Brain microvascular endothelial cell (primary cell): Measurements from ENCODE around the gene RCL1.

ENCODE experiments used
- DNase-seq: peaks from one replicate; pipeline ENCODE4 v3.0.0-alpha.2; 2020
- H3K27ac ChIP-seq: fragments of 250-450 bp; sonication (Bioruptor Pico); 2 replicates; pipeline ENCODE4 v1.5.1; 2020; ENCODE audit warnings: mild to moderate bottlenecking, moderate library complexity
- H3K27me3 ChIP-seq: fragments of 250-450 bp; sonication (Bioruptor Pico); replicated peaks from 2 replicates; pipeline ENCODE4 v1.5.1; 2020; ENCODE audit warnings: mild to moderate bottlenecking
- H3K36me3 ChIP-seq: fragments of 250-450 bp; sonication (Bioruptor Pico); replicated peaks from 2 replicates; pipeline ENCODE4 v1.5.1; 2020; ENCODE audit warnings: mild to moderate bottlenecking
- H3K4me3 ChIP-seq: 2 replicates; pipeline ENCODE4 v1.5.1; 2011; ENCODE audit warnings: low read depth, mild to moderate bottlenecking, control low read depth, low read length, moderate library complexity
- in situ Hi-C: cut with HindIII; loops from 2 replicates; pipeline ENCODE4 v1.10.0; 2017; ENCODE audit warnings: low sequenced_read_pairs, low pct_ligation_motif_present
- TF ChIP-seq, protein P1 (sequence below): IDR thresholded peaks from 2 replicates; pipeline ENCODE4 v1.5.1; 2011; ENCODE audit warnings: low read depth, mild to moderate bottlenecking, moderate library complexity, low read length, control low read depth, inconsistent platforms; ENCODE audit errors: missing control alignments

RCL1 gene

DNA sequence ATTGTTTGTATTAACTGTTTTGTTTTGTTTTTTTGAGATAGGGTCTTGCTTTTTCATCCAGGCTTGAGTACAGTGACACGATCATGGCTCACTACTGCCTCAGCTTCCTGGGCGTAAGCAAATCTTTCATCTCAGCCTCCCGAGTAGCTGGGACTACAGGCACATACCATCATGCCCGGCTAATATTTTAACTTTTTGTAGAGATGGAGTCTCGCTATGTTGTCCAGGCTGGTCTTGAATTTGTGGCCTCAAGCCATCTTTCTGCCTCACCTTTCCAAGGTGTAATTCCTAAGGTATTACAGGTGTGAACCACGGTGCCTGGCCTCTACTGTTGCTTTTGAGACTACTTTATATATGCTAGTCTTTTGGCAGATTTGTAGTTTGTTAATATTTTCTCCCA is 8.4 kb downstream of the RCL1 start:
- no peaks in the 10 kb centered on the region for H3K36me3 ChIP-seq
- no peaks in the 10 kb centered on the region for H3K27me3 ChIP-seq
- in situ Hi-C loops = no loop called here
- DNase-seq = no peak
- TF ChIP-seq, protein P1, sequence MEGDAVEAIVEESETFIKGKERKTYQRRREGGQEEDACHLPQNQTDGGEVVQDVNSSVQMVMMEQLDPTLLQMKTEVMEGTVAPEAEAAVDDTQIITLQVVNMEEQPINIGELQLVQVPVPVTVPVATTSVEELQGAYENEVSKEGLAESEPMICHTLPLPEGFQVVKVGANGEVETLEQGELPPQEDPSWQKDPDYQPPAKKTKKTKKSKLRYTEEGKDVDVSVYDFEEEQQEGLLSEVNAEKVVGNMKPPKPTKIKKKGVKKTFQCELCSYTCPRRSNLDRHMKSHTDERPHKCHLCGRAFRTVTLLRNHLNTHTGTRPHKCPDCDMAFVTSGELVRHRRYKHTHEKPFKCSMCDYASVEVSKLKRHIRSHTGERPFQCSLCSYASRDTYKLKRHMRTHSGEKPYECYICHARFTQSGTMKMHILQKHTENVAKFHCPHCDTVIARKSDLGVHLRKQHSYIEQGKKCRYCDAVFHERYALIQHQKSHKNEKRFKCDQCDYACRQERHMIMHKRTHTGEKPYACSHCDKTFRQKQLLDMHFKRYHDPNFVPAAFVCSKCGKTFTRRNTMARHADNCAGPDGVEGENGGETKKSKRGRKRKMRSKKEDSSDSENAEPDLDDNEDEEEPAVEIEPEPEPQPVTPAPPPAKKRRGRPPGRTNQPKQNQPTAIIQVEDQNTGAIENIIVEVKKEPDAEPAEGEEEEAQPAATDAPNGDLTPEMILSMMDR = no peak
- H3K27ac ChIP-seq = no peak overlapping the region
- no peak overlapping the region for H3K4me3 ChIP-seq

DNA sequence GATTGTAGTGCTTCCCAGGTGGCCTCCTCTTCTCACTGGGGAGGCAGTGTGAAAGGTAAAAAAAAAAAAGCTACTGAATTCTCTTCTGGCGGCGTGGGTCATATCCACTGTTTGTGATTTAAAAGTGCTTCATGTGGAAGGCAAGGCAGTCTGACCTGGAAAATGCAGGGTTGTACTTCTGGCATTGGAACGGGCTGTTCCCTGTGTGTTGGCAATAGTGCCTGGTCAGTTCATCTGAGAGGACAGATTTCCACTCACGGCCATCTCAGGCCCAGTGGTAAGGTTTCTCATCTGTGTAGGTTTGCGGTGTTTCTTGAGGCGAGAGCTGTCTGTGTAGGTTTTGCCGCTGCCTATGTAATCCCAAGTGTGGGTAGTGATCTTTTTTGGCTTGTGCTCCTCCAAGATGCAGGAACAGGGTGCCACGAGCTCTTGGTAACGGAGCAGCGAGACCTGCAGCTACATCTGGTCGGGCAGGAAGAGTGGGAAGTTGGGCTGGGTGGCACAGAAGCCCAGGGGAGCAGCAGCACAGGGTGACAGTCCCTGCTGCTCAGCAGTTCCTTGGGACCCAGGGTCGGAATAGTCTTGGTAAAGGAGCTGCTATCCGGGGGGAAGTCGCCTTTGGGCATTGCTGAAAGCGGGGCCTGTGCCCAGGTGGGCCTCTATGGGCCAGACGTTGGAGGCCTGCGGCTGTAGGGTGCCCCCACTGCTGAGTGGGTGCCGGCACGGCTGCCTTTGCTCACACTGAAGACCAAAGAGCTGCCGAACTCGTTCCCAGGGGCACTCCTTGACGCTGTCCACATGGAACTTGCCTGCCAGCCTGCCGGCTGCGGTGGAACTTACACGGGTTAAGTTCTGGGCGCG is 11.2 kb downstream of the RCL1 start:
- in situ Hi-C loops = no loop called here
- no peak overlapping the region for H3K27ac ChIP-seq
- TF ChIP-seq, protein P1 = no peak
- no peaks in the 10 kb centered on the region for H3K27me3 ChIP-seq
- no peak for DNase-seq
- H3K4me3 ChIP-seq = no peak overlapping the region
- H3K36me3 ChIP-seq = no peaks in the 10 kb centered on the region

DNA sequence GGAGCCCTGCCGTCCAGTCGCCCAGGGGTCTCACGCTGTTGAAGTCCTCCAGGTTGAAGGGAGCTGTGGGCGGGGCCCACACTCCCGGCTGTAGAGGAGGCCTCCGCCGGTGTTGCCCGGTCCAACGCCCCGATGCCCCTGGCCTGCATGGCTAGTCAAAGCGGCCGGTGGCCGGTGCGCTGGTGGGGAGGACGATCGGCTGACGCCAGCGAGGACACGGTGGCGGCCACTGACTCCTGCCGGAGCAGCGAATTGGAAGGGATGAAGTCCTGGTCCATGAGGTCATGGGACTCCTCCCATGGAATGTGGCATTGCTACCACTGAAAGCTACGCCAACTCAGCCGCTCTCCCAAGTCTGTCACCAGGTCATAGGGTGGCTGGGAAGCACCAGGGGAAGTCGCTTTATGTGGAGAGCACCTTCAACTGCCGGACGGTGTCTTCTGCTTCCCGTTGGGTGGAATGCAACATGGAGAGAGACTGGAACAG is 11.8 kb downstream of the RCL1 start:
- H3K27me3 ChIP-seq = no peaks in the 10 kb centered on the region
- H3K36me3 ChIP-seq = no peaks in the 10 kb centered on the region
- no peak overlapping the region for H3K4me3 ChIP-seq
- TF ChIP-seq, protein P1 = no peak
- in situ Hi-C loops = no loop called here
- no peak overlapping the region for H3K27ac ChIP-seq
- DNase-seq = no peak

DNA sequence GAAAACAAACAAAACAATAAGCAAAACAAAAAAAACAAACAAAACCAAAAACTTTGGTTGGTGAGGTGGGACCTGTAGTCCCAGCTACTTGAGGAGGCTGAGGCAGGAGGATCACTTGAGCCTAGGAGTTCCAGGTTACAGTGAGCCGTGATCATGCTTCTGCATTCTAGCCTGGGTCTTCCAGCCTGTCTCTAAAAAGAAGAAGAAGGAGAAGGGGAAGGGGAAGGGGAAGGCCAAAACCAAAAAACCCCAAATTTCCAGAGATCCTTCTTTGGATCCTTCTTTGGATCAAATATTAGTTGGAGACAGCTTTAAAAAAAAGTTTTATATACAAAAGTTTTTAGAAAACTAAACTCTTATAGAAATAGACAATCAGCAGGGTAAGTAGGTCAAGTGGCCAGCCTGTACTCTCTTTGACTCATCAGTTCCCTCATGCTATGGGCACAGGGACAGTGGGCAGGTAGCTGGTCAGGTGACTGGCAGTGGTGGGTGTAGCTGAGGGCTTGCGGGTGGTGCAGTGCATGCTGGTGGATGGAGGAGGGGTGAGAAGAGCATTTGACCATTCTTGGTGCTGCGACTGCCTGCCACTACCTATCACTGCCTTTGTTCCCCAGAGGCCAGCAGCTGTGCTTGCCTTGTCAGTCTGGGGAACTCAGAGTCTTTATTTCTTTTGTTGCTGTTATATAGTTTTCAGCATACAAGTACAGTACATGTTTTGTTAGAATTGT is 12.6 kb downstream of the RCL1 start:
- TF ChIP-seq, protein P1 = no peak
- no peak overlapping the region for H3K27ac ChIP-seq
- DNase-seq = no peak

DNA sequence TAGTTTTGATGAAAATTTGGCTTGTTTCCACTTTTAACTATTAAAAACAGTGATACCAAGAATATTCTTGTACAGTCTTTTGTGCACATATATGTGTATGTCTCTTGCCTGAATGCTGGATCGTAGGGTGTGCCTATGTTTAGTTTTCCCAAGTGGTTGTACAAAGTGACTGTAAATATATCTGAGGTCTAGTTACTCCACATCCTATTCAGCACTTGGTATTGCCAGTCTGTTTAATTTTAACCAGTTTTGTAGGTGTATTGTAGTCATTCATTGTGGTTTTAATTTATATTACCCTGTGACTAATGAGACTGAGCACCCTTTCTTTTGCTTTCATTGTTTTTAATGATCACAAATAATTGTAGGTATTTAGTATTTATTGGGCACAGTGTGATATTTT is 17.8 kb downstream of the RCL1 start:
- Histone ChIP-seq H3K4me3 (no peak overlapping the region), H3K36me3 (no peaks in the 10 kb centered on the region), H3K27me3 (no peaks in the 10 kb centered on the region), H3K27ac (no peak overlapping the region)
- TF ChIP-seq, protein P1 = no peak
- DNase-seq = no peak
- in situ Hi-C loops = no loop called here

More for the DNA sequence above, 12.6 kb downstream of the RCL1 start:
- Histone ChIP-seq H3K27me3 (no peaks in the 10 kb centered on the region), H3K4me3 (no peak overlapping the region), H3K36me3 (no peaks in the 10 kb centered on the region)
- in situ Hi-C loops = no loop called here
